SIG-M5 treated with dmso at 0.1 percent for 504 hours (cell line): ENCODE measurements around the gene OR9A2.
"Not testable (repeated sequence)": the region's sequence is repeated elsewhere in the genome, so short reads cannot be mapped to it uniquely, and the experiment has no call there.

Experiments
- DNase-seq: peaks from one replicate; lab custom pipeline; 2025; ENCODE audit not compliant: unreplicated experiment; lab: John Stamatoyannopoulos, UW

Gene OR9A2

GRCh38 chr7:142978402-142978801 is 48.5 kb downstream of the OR9A2 start:
- not testable (repeated sequence) for DNase-seq
